Erythroblast (primary cell): Measurements from ENCODE around the gene ZBED5.

ENCODE experiments used
- DNase-seq, 2 experiments: peaks; one replicate each; lab custom pipeline; 2025; lab: John Stamatoyannopoulos, UW
- GATA1 ChIP-seq: IDR thresholded peaks from 2 replicates; pipeline ENCODE4 v1.6.1; 2011; ENCODE audit warnings: low read depth, mild to moderate bottlenecking, control low read depth, low read length, moderate library complexity
- POLR2A ChIP-seq: IDR thresholded peaks from 2 replicates; pipeline ENCODE4 v1.6.1; 2011; ENCODE audit warnings: mild to moderate bottlenecking, low read length

The ZBED5 gene

DNA sequence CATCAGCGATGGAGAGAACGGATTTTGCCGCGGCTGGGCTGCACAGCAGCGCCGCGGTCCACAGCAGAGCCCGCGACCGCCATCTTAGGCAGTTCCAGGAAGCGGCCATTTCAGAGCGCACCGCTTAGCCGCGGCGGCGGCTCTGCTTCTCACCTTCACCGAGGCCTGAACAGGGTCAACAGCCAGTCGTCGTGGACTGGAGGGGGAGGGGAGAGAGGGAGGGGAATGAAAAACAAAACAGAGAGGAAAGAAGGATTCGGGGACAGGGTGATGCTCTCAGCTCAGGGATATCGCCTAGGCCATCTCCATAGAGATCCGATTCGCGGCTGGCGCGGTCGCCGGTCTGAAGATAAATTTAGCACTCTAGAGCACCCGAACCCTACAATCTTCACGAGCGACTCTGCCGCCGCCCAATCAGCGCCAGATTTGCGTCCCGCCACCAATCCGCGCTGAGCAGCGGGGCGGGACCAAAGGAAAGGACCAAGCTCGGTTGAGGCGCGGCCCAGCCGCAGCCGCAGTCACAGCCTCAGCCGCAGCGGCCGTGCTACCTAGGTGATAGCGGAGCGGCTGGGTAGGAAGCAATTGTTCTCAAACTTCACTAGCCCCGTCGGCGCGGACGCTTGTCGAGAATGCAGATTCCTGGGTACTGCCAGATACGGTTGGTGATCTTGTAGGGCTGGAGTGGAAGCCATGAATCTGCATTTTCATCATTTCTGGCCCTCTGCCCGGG lies at the start of gene ZBED5:
Gene ZBED5 (minus strand): TSS at position 345 of the 730 bp plus-strand sequence. CDS start 3,108 bp downstream, outside the sequence.
- peak; percentile 97 to 98 for DNase-seq
- TF ChIP-seq GATA1 (peak; percentile 19), POLR2A (peak; percentile 94)

- TF ChIP-seq GATA1: no peak
- no peak for TF ChIP-seq POLR2A
- no peak for DNase-seq
Measured at GRCh38 chr11:10906521-10906920, 48.7 kb upstream of the ZBED5 start.

- no peak for TF ChIP-seq POLR2A
- TF ChIP-seq GATA1: no peak
- peak; percentile 48 to 52 for DNase-seq
Measured at GRCh38 chr11:10902301-10903063, 44.6 kb upstream of the ZBED5 start.

- peak; percentile 29 to 71 for DNase-seq
- no peak for TF ChIP-seq GATA1
- no peak for TF ChIP-seq POLR2A
Measured at GRCh38 chr11:10900681-10901415, 43.0 kb upstream of the ZBED5 start.

- TF ChIP-seq POLR2A (no peak), GATA1 (peak; percentile 41)
Measured at GRCh38 chr11:10899121-10899830, 41.4 kb upstream of the ZBED5 start.

GRCh38 chr11:10898763-10899025 lies 40.8 kb upstream of the ZBED5 start:
- DNase-seq: peak in 1 of 2 experiments; percentile 38
- no peak for TF ChIP-seq GATA1
- no peak for TF ChIP-seq POLR2A

More at GRCh38 chr11:10899121-10899830, 41.4 kb upstream of the ZBED5 start:
- peak; percentile 91 to 92 for DNase-seq

- TF ChIP-seq GATA1: no peak
- TF ChIP-seq POLR2A: no peak
- no peak for DNase-seq
Measured at GRCh38 chr11:10898003-10898762, 40.3 kb upstream of the ZBED5 start.

DNA sequence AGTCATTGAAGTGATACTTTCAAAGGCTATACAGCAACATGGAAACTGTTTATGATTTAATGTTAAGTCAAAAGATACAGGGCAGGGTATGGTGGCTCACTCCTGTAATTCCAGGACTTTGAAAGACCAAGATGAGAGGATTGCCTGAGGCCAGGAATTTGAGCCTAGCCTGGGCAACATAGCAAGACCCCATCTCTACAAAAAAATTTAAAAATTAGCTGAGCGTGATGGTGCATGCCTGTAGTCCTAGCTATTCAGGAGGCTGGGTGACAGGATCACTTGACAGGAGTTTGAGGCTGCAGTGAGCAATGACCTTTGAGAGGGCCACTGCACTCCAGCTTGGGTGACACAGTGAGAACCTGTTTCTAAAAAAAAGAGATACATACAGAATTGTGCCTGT lies 39.3 kb upstream of the ZBED5 start:
- TF ChIP-seq POLR2A: no peak
- TF ChIP-seq GATA1: no peak
- no peak for DNase-seq

DNA sequence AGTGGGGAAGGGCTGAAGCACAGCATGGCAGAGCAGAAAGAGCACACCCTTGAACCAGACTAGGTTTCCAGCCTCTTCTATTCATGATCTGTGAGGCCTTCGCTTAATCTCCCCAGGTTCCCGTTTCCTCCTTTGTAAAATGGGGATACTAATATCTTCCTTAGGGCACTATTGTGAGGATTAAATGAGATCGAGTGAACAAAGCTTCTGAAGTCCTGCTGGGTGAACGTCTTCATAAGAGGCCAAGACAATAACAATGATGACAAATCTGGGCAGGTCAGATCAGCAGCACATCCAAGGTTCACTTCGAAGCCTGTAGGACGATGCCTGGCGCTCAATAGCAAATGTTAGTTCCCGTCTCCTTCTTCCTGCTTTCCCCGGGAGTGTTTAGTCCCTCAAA lies 38.6 kb upstream of the ZBED5 start:
- TF ChIP-seq POLR2A: no peak
- no peak for TF ChIP-seq GATA1
- no peak for DNase-seq

- no peak for DNase-seq
- no peak for TF ChIP-seq POLR2A
- no peak for TF ChIP-seq GATA1
Measured at GRCh38 chr11:10895285-10895684, 37.4 kb upstream of the ZBED5 start.

- DNase-seq: no peak
- no peak for TF ChIP-seq GATA1
- TF ChIP-seq POLR2A: no peak
Measured at GRCh38 chr11:10894666-10895065, 36.8 kb upstream of the ZBED5 start.

GRCh38 chr11:10893714-10894151 lies 35.9 kb upstream of the ZBED5 start:
- no peak for TF ChIP-seq GATA1
- no peak for TF ChIP-seq POLR2A
- DNase-seq: peak in 1 of 2 experiments; percentile 21

GRCh38 chr11:10892250-10892649 lies 34.4 kb upstream of the ZBED5 start:
- TF ChIP-seq GATA1 (no peak), POLR2A (no peak)
- DNase-seq: no peak
